ENCODE results near the gene SLMAP.

Gene SLMAP

GRCh38 chr3:57896031-57896430, 139.9 kb downstream of the SLMAP start:
- no peaks in the 10 kb centered on the region for H3K27me3 ChIP-seq (ENCODE audit: insufficient read depth, poor library complexity, severe bottlenecking)
- H3K4me3 ChIP-seq (replicated peaks; ENCODE audit: insufficient read depth, low read length), result no peak overlapping the region
- H3K27ac ChIP-seq (replicated peaks), result no peak overlapping the region
- no peak for TF ChIP-seq GABPA (IDR thresholded peaks at IDR 0.05; ENCODE audit: low read depth)
- no peak for TF ChIP-seq POLR2AphosphoS5 (IDR thresholded peaks at IDR 0.05; ENCODE audit: low read depth)
- TF ChIP-seq REST (IDR thresholded peaks at IDR 0.05; ENCODE audit: insufficient replicate concordance, low read depth), result no peak
- TF ChIP-seq SPI1 (IDR thresholded peaks at IDR 0.05; ENCODE audit: borderline replicate concordance, low read depth), result no peak
- TF ChIP-seq CTCF (IDR thresholded peaks at IDR 0.05; ENCODE audit: insufficient read depth, low read length), result no peak
- DNase-seq (ENCODE audit: low read depth in 1 of 2, low spot score in 1 of 2), result no peak

- Histone ChIP-seq H3K27me3 (ENCODE audit: insufficient read depth, poor library complexity, severe bottlenecking) (no peaks in the 10 kb centered on the region), H3K27ac (replicated peaks) (no peak overlapping the region), H3K4me3 (replicated peaks; ENCODE audit: insufficient read depth, low read length) (no peak overlapping the region)
- DNase-seq (ENCODE audit: low read depth in 1 of 2, low spot score in 1 of 2), result no peak
- no peak for TF ChIP-seq REST (IDR thresholded peaks at IDR 0.05; ENCODE audit: insufficient replicate concordance, low read depth)
- no peak for TF ChIP-seq SPI1 (IDR thresholded peaks at IDR 0.05; ENCODE audit: borderline replicate concordance, low read depth)
- TF ChIP-seq GABPA (IDR thresholded peaks at IDR 0.05; ENCODE audit: low read depth), result no peak
- TF ChIP-seq CTCF (IDR thresholded peaks at IDR 0.05; ENCODE audit: insufficient read depth, low read length), result no peak
- TF ChIP-seq POLR2AphosphoS5 (IDR thresholded peaks at IDR 0.05; ENCODE audit: low read depth), result no peak
Measured at GRCh38 chr3:57896691-57897090, 140.6 kb downstream of the SLMAP start.

GRCh38 chr3:57900786-57901185, 144.7 kb downstream of the SLMAP start:
- no peak for TF ChIP-seq CTCF (IDR thresholded peaks at IDR 0.05; ENCODE audit: insufficient read depth, low read length)
- Histone ChIP-seq H3K4me3 (replicated peaks; ENCODE audit: insufficient read depth, low read length) (no peak overlapping the region), H3K27ac (replicated peaks) (no peak overlapping the region), H3K27me3 (ENCODE audit: insufficient read depth, poor library complexity, severe bottlenecking) (no peaks in the 10 kb centered on the region)
- DNase-seq (ENCODE audit: low read depth in 1 of 2, low spot score in 1 of 2), result no peak

GRCh38 chr3:57903124-57903890, 147.2 kb downstream of the SLMAP start:
- no peaks in the 10 kb centered on the region for H3K27me3 ChIP-seq (ENCODE audit: insufficient read depth, poor library complexity, severe bottlenecking)
- TF ChIP-seq POLR2AphosphoS5 (IDR thresholded peaks at IDR 0.05; ENCODE audit: low read depth) (no peak), SPI1 (IDR thresholded peaks at IDR 0.05; ENCODE audit: borderline replicate concordance, low read depth) (no peak), CTCF (IDR thresholded peaks at IDR 0.05; ENCODE audit: insufficient read depth, low read length) (no peak), GABPA (IDR thresholded peaks at IDR 0.05; ENCODE audit: low read depth) (no peak), REST (IDR thresholded peaks at IDR 0.05; ENCODE audit: insufficient replicate concordance, low read depth) (no peak)
- H3K27ac ChIP-seq (replicated peaks), result no peak overlapping the region
- DNase-seq (ENCODE audit: low read depth in 1 of 2, low spot score in 1 of 2), result no peak
- H3K4me3 ChIP-seq (replicated peaks; ENCODE audit: insufficient read depth, low read length), result no peak overlapping the region

All from HL-60 (cell line).